ENCODE measurements around the gene CPSF4L. TPM values are rescaled to one million over a fixed set of nuclear protein-coding genes. Genes with fewer than 3 reads are reported as not detected.
A peak's percentile ranks its signal among the peaks of the same experiment; 100 is the strongest.

The CPSF4L gene
- total and polyA plus RNA-seq, 2 of the 13 experiments (the other 11 are each of a cell fraction or from before 2014, with no cell fraction given): 0.73 to 1.6 TPM

DNA sequence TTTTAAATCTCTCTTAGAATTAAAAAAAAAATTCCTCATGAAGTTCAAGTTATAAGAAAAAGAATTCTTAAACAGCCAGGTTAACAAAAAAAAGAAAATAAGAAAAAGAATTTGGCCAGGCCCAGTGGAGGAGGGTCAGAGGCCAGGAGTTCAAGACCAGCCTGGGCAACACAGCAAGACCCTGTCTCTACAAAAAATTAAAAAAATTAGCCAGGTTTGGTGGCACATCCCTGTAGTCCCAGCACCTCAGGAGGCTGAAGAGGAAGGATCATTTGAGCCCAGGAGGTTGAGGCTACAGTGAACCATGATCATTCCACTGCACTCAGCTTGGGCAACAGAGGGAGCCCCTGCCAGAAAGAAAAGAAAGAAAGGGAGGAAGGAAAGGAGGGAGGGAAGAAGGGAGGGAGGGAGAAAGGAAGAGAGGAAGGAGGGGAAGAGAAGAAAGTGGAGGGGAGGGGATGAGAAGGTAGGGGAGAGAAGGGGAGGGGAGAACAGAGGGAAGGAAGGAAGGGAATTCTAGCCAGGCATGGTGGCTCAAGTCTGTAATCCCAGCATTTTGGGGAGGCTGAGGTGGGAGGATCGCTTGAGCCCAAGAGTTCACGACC, 38.0 kb downstream of the CPSF4L start (continued):
- TF ChIP-seq, protein P1, sequence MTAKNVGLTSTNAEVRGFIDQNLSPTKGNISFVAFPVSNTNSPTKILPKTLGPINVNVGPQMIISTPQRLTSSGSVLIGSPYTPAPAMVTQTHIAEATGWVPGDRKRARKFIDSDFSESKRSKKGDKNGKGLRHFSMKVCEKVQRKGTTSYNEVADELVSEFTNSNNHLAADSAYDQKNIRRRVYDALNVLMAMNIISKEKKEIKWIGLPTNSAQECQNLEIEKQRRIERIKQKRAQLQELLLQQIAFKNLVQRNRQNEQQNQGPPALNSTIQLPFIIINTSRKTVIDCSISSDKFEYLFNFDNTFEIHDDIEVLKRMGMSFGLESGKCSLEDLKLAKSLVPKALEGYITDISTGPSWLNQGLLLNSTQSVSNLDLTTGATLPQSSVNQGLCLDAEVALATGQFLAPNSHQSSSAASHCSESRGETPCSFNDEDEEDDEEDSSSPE (CRISPR knock-in tag; IDR thresholded peaks at IDR 0.05): no peak
- no peak for TF ChIP-seq EEA1 (CRISPR knock-in tag; IDR thresholded peaks at IDR 0.05; ENCODE audit: borderline replicate concordance)
- 0 out of 2 replicates have a peak, but pooled peaks have one; percentile 44 for TF ChIP-seq NONO (IDR thresholded peaks at IDR 0.05)
- TF ChIP-seq NONO (CRISPR knock-in tag; conservative IDR thresholded peaks at IDR 0.05): no peak
- no peak for TF ChIP-seq PAF1 (CRISPR knock-in tag; IDR thresholded peaks at IDR 0.05)
- TF ChIP-seq, protein P2, sequence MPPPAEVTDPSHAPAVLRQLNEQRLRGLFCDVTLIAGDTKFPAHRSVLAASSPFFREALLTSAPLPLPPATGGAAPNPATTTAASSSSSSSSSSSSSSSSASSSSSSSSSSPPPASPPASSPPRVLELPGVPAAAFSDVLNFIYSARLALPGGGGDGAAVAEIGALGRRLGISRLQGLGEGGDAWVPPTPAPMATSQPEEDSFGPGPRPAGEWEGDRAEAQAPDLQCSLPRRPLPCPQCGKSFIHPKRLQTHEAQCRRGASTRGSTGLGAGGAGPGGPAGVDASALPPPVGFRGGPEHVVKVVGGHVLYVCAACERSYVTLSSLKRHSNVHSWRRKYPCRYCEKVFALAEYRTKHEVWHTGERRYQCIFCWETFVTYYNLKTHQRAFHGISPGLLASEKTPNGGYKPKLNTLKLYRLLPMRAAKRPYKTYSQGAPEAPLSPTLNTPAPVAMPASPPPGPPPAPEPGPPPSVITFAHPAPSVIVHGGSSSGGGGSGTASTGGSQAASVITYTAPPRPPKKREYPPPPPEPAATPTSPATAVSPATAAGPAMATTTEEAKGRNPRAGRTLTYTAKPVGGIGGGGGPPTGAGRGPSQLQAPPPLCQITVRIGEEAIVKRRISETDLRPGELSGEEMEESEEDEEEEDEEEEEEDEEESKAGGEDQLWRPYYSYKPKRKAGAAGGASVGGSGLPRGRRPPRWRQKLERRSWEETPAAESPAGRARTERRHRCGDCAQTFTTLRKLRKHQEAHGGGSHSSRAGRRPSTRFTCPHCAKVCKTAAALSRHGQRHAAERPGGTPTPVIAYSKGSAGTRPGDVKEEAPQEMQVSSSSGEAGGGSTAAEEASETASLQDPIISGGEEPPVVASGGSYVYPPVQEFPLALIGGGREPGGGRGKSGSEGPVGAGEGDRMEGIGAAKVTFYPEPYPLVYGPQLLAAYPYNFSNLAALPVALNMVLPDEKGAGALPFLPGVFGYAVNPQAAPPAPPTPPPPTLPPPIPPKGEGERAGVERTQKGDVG (CRISPR knock-in tag; IDR thresholded peaks at IDR 0.05; ENCODE audit: borderline replicate concordance): no peak

DNA sequence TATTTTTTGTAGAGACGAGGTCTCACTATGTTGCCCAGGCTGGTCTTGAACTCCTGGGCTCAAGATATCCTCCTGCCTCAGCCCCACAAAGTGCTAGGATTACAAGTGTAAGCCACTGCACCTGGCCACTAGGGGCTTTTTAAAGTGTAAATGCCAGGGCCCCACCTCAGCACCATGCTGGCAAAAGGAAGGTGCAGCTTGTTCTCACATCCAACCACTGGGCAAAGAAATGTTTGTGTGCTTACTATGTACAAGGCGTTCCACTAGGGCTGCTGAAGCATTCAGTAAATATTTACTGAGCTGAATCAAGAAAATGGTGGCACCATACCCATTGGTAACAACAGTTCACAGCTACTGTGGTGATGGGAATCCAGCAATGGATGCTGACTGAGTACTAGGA, 46.2 kb downstream of the CPSF4L start:
- no peak for DNase-seq (ENCODE audit: low spot score)
- intact Hi-C loops (cut with micrococcal nuclease; ENCODE audit: unreplicated experiment) (no loop called here), in situ Hi-C loops (cut with HindIII; ENCODE audit: extremely low pct_ligation_motif_present, low pct_unique_long_range_greater_than_20kb) (no loop called here)
- TF ChIP-seq ZNF781 (CRISPR knock-in tag; IDR thresholded peaks at IDR 0.05; ENCODE audit: borderline replicate concordance, not compliant biosample characterization) (no peak), ZNF253 (CRISPR knock-in tag; IDR thresholded peaks at IDR 0.05; ENCODE audit: borderline replicate concordance) (no peak), FOXA1 (IDR thresholded peaks at IDR 0.05) (no peak), FOXA1 (CRISPR knock-in tag; IDR thresholded peaks at IDR 0.05) (0 out of 2 replicates have a peak, but pooled peaks have one; percentile 5), ATM (IDR thresholded peaks at IDR 0.05; ENCODE audit: borderline replicate concordance) (no peak), KDM1A (CRISPR knock-in tag; IDR thresholded peaks at IDR 0.05) (no peak), ZFP36 (IDR thresholded peaks at IDR 0.05; ENCODE audit: borderline replicate concordance, low read depth, low read length, partially characterized antibody) (no peak)
- TF ChIP-seq, protein P3, sequence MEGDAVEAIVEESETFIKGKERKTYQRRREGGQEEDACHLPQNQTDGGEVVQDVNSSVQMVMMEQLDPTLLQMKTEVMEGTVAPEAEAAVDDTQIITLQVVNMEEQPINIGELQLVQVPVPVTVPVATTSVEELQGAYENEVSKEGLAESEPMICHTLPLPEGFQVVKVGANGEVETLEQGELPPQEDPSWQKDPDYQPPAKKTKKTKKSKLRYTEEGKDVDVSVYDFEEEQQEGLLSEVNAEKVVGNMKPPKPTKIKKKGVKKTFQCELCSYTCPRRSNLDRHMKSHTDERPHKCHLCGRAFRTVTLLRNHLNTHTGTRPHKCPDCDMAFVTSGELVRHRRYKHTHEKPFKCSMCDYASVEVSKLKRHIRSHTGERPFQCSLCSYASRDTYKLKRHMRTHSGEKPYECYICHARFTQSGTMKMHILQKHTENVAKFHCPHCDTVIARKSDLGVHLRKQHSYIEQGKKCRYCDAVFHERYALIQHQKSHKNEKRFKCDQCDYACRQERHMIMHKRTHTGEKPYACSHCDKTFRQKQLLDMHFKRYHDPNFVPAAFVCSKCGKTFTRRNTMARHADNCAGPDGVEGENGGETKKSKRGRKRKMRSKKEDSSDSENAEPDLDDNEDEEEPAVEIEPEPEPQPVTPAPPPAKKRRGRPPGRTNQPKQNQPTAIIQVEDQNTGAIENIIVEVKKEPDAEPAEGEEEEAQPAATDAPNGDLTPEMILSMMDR (CRISPR knock-in tag; IDR thresholded peaks at IDR 0.05): peak; percentile 18; the same call in 1 of the 2 replicates
- TF ChIP-seq, protein P4, sequence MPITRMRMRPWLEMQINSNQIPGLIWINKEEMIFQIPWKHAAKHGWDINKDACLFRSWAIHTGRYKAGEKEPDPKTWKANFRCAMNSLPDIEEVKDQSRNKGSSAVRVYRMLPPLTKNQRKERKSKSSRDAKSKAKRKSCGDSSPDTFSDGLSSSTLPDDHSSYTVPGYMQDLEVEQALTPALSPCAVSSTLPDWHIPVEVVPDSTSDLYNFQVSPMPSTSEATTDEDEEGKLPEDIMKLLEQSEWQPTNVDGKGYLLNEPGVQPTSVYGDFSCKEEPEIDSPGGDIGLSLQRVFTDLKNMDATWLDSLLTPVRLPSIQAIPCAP (CRISPR knock-in tag; IDR thresholded peaks at IDR 0.05; ENCODE audit: low read depth): no peak
- TF ChIP-seq, protein P5, sequence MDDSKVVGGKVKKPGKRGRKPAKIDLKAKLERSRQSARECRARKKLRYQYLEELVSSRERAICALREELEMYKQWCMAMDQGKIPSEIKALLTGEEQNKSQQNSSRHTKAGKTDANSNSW (CRISPR knock-in tag; IDR thresholded peaks at IDR 0.05; ENCODE audit: borderline replicate concordance): no peak
- Histone ChIP-seq H2AFZ (ENCODE audit: low read length) (no peak overlapping the region), H3K4me3 (replicated peaks in 1 of 3; ENCODE audit: insufficient read depth in 1 of 3, low read depth in 2 of 3, low read length in 3 of 3) (no peak overlapping the region), H3K79me2 (ENCODE audit: insufficient read depth, low read length) (peaks cover 11% of the 10 kb centered on the region), H3K9me3 (ENCODE audit: low read length) (no peaks in the 10 kb centered on the region), H3K9ac (ENCODE audit: insufficient read depth, low read depth, low read length) (no peak overlapping the region), H3K27ac (ENCODE audit: extremely low read length, insufficient read depth, low read length) (no peak overlapping the region), H3K4me2 (ENCODE audit: low read depth, low read length) (no peak overlapping the region), H3K36me3 (replicated peaks in 1 of 2; ENCODE audit: control insufficient read depth in 1 of 2, insufficient read depth in 2 of 2, low read length in 2 of 2) (peaks cover 7 to 28% of the 10 kb centered on the region in 2 experiments; a peak in 3 of 5 replicates), H4K20me1 (ENCODE audit: insufficient read depth, low read length) (no peaks in the 10 kb centered on the region), H3K27me3 (ENCODE audit: control insufficient read depth in 1 of 2, insufficient read depth in 2 of 2, low read length in 2 of 2) (no peaks in the 10 kb centered on the region), H3K4me1 (ENCODE audit: insufficient read depth, low read length) (peaks cover 12% of the 10 kb centered on the region; the same call in 1 of the 2 replicates)
- no peak for FAIRE-seq
- ATAC-seq: peak; percentile 86
- ChIA-PET CTCF (ENCODE audit: low intra/inter-chr PET ratio, low total read pairs) (no interaction called here), POLR2A (interaction anchor here (0.6 to 1.2 kb wide), 3 partner anchors 8 to 17 kb away, joined by 3 to 5 read pairs (median 3); a partner anchor contains a TSS)
- BruUV-seq (replicated peaks): no TSS peak
- WGBS (ENCODE audit: low lambda C conversion rate): 90% methylated on average over 2 of the region's 2 CpGs

All from HepG2 (cell line).